ENCODE data around the gene DCLK3.

The DCLK3 gene

GRCh38 chr3:36700537-36701248 lies 63.7 kb downstream of the DCLK3 start:
- DNase-seq (ENCODE audit: low read depth, low spot score) = no peak
- ChIA-PET POLR2A (no interaction called here), CTCF (interaction anchor here (0.6 to 8.0 kb wide), 18 partner anchors 13 to 1215 kb away, joined by 3 to 116 read pairs (median 3); no protein-coding TSS in a partner anchor)
- peak; percentile 92 for TF ChIP-seq CTCF (IDR thresholded peaks at IDR 0.05; ENCODE audit: insufficient read depth, low read length, missing control alignments)
- H3K4me3 ChIP-seq (ENCODE audit: low read depth, low read length) = no peak overlapping the region

- ChIA-PET POLR2A (no interaction called here), CTCF (interaction anchor here (0.7 to 8.0 kb wide), 4 partner anchors 21 to 732 kb away, joined by 3 to 116 read pairs (median 8); no protein-coding TSS in a partner anchor)
- DNase-seq (ENCODE audit: low read depth, low spot score) = no peak
- no peak overlapping the region for H3K4me3 ChIP-seq (ENCODE audit: low read depth, low read length)
- TF ChIP-seq CTCF (IDR thresholded peaks at IDR 0.05; ENCODE audit: insufficient read depth, low read length, missing control alignments) = no peak
Observed at GRCh38 chr3:36698314-36698713, 66.0 kb downstream of the DCLK3 start.

GRCh38 chr3:36697229-36698001 lies 66.9 kb downstream of the DCLK3 start:
- ChIA-PET POLR2A (interaction anchor here (0.7 kb wide), 1 partner anchor 20 kb away, joined by 3 read pairs; no protein-coding TSS in a partner anchor), CTCF (interaction anchor here (0.7 to 8.0 kb wide), 12 partner anchors 11 to 732 kb away, joined by 3 to 116 read pairs (median 3); no protein-coding TSS in a partner anchor)
- peak; percentile 14 for TF ChIP-seq CTCF (IDR thresholded peaks at IDR 0.05; ENCODE audit: insufficient read depth, low read length, missing control alignments)
- DNase-seq (ENCODE audit: low read depth, low spot score) = no peak
- H3K4me3 ChIP-seq (ENCODE audit: low read depth, low read length) = no peak overlapping the region

GRCh38 chr3:36696799-36697198 lies 67.6 kb downstream of the DCLK3 start:
- H3K4me3 ChIP-seq (ENCODE audit: low read depth, low read length) = no peak overlapping the region
- no peak for DNase-seq (ENCODE audit: low read depth, low spot score)
- ChIA-PET POLR2A (interaction anchor here (0.7 kb wide), 1 partner anchor 20 kb away, joined by 3 read pairs; no protein-coding TSS in a partner anchor), CTCF (interaction anchor here (0.9 to 8.0 kb wide), 9 partner anchors 11 to 731 kb away, joined by 3 to 116 read pairs (median 3); no protein-coding TSS in a partner anchor)
- no peak for TF ChIP-seq CTCF (IDR thresholded peaks at IDR 0.05; ENCODE audit: insufficient read depth, low read length, missing control alignments)

GRCh38 chr3:36695769-36696137 lies 68.6 kb downstream of the DCLK3 start:
- H3K4me3 ChIP-seq (ENCODE audit: low read depth, low read length) = no peak overlapping the region
- no peak for TF ChIP-seq CTCF (IDR thresholded peaks at IDR 0.05; ENCODE audit: insufficient read depth, low read length, missing control alignments)
- ChIA-PET CTCF (interaction anchor here (0.7 to 8.0 kb wide), 5 partner anchors 8 to 730 kb away, joined by 3 to 116 read pairs (median 6); no protein-coding TSS in a partner anchor), POLR2A (interaction anchor here (0.6 to 1.2 kb wide), 3 partner anchors 16 to 170 kb away, joined by 3 to 8 read pairs (median 3); no protein-coding TSS in a partner anchor)
- DNase-seq (ENCODE audit: low read depth, low spot score) = peak; percentile 69
